DOHH2 (cell line): Measurements from ENCODE around the gene PPP3CA.

Experiments
- H3F3A ChIP-seq: fragments of 200-600 bp; sonication (generic), shearing (Covaris generic); 2 replicates; pipeline ENCODE4 v1.6.0; 2016; ENCODE audit warnings: antibody characterized with exemption, mild to moderate bottlenecking; ENCODE audit not compliant: control insufficient read depth, insufficient read depth
- H3K27ac ChIP-seq: fragments of 200-600 bp; sonication (generic); 2 replicates; pipeline ENCODE4 v1.5.1; 2014; ENCODE audit warnings: low read depth, mild to moderate bottlenecking, low read length, moderate library complexity
- H3K27me3 ChIP-seq: fragments of 200-600 bp; sonication (generic); 2 replicates; pipeline ENCODE4 v1.6.1; 2014; ENCODE audit warnings: mild to moderate bottlenecking, low read length, mixed read lengths; ENCODE audit not compliant: control insufficient read depth
- H3K36me3 ChIP-seq: fragments of 200-600 bp; sonication (generic); 2 replicates; pipeline ENCODE4 v1.6.1; 2014; ENCODE audit warnings: mild to moderate bottlenecking, low read length, moderate library complexity, mixed read lengths; ENCODE audit not compliant: control insufficient read depth
- H3K4me1 ChIP-seq: fragments of 200-600 bp; sonication (generic); 2 replicates; pipeline ENCODE4 v1.6.1; 2014; ENCODE audit warnings: mild to moderate bottlenecking, low read length, mixed read lengths; ENCODE audit not compliant: control insufficient read depth
- H3K4me2 ChIP-seq: fragments of 200-600 bp; sonication (generic); 2 replicates; pipeline ENCODE4 v1.6.0; 2014; ENCODE audit warnings: mild to moderate bottlenecking, low read length, moderate library complexity
- H3K4me3 ChIP-seq: fragments of 200-600 bp; sonication (generic); 2 replicates; pipeline ENCODE4 v1.5.1; 2014; ENCODE audit warnings: mild to moderate bottlenecking, low read length, mixed read lengths
- H3K79me2 ChIP-seq: fragments of 200-600 bp; sonication (generic); 2 replicates; pipeline ENCODE4 v1.6.1; 2014; ENCODE audit warnings: mild to moderate bottlenecking, low read length, mixed read lengths; ENCODE audit not compliant: control insufficient read depth
- H3K9me2 ChIP-seq: fragments of 200-600 bp; sonication (generic); replicated peaks from 2 replicates; pipeline ENCODE4 v1.6.1; 2014; ENCODE audit warnings: mild to moderate bottlenecking, low read length, mixed read lengths; ENCODE audit not compliant: control insufficient read depth
- H3K9me3 ChIP-seq: fragments of 200-600 bp; sonication (generic); 2 replicates; pipeline ENCODE4 v1.6.1; 2014; ENCODE audit warnings: antibody characterized with exemption, low read length, mixed read lengths; ENCODE audit not compliant: control insufficient read depth, insufficient read depth
- H4K20me1 ChIP-seq: fragments of 200-600 bp; sonication (generic); 2 replicates; pipeline ENCODE4 v1.6.0; 2014; ENCODE audit warnings: low read depth, mild to moderate bottlenecking, antibody characterized with exemption, low read length, moderate library complexity; ENCODE audit not compliant: control insufficient read depth, insufficient read depth
- CTCF ChIP-seq: fragments of 200-600 bp; sonication (generic); IDR thresholded peaks from one replicate; pipeline ENCODE4 v1.5.1; 2014; ENCODE audit warnings: antibody characterized with exemption, mild to moderate bottlenecking, low read depth, low read length; ENCODE audit not compliant: poor library complexity, severe bottlenecking
- EZH2phosphoT487 ChIP-seq: fragments of 200-600 bp; sonication (generic); IDR thresholded peaks from 2 replicates; pipeline ENCODE4 v1.6.1; 2017; ENCODE audit warnings: borderline replicate concordance, mild to moderate bottlenecking, antibody characterized with exemption, low read length, moderate library complexity, mixed read lengths

Gene PPP3CA

GRCh38 chr4:101262683-101263082, 84.6 kb downstream of the PPP3CA start:
- H3K79me2 ChIP-seq: peaks cover 40% of the 10 kb centered on the region
- H3K9me3 ChIP-seq: no peaks in the 10 kb centered on the region
- peaks cover 56% of the 10 kb centered on the region for H3K4me1 ChIP-seq
- no peak for TF ChIP-seq CTCF
- TF ChIP-seq EZH2phosphoT487: no peak
- no peaks in the 10 kb centered on the region for H3K9me2 ChIP-seq
- peak overlapping the region; percentile 56 for H3K4me3 ChIP-seq
- H3K27me3 ChIP-seq: no peaks in the 10 kb centered on the region
- H4K20me1 ChIP-seq: peaks cover 12% of the 10 kb centered on the region; the same call in 1 of the 2 replicates
- peak overlapping the region; percentile 63 for H3K4me2 ChIP-seq
- H3K36me3 ChIP-seq: no peaks in the 10 kb centered on the region
- 0 out of 2 replicates have a peak, but pooled peaks cover 3% of the 10 kb centered on the region for H3F3A ChIP-seq
- H3K27ac ChIP-seq: peak overlapping the region; percentile 11

DNA sequence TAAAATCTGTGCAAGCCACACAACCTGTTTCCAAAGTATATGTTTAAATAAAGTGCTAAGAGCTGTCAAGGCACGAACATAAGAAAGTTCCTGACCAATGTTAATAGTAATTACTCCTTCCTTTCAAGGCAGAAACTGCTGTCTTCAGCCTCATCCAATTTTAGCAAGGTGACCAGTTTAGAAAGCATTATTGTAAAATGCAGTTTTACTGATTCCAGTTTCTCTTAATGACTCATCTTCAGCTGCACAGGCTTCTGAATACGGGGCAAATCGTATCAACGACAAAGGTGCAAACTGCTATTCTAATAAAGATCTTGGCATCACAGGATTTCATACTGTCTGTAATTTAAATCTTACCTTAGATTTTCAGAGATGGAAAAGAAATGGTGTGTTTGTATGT, 87.5 kb downstream of the PPP3CA start:
- no peaks in the 10 kb centered on the region for H3K9me2 ChIP-seq
- peaks cover 33% of the 10 kb centered on the region for H3K79me2 ChIP-seq
- H3K27me3 ChIP-seq: no peaks in the 10 kb centered on the region
- no peaks in the 10 kb centered on the region for H3K9me3 ChIP-seq
- H3F3A ChIP-seq: 0 out of 2 replicates have a peak, but pooled peaks cover 3% of the 10 kb centered on the region
- no peak overlapping the region for H3K4me3 ChIP-seq
- TF ChIP-seq EZH2phosphoT487: no peak
- TF ChIP-seq CTCF: no peak
- peaks cover 9% of the 10 kb centered on the region; the same call in 1 of the 2 replicates for H4K20me1 ChIP-seq
- H3K4me2 ChIP-seq: no peak overlapping the region
- H3K27ac ChIP-seq: no peak overlapping the region
- peaks cover 38% of the 10 kb centered on the region for H3K4me1 ChIP-seq
- no peaks in the 10 kb centered on the region for H3K36me3 ChIP-seq

- Histone ChIP-seq H3K27me3 (no peaks in the 10 kb centered on the region), H3K79me2 (peaks cover 25% of the 10 kb centered on the region), H3K9me2 (no peaks in the 10 kb centered on the region), H3K4me1 (peaks cover 28% of the 10 kb centered on the region), H3K9me3 (no peaks in the 10 kb centered on the region), H3K27ac (no peak overlapping the region), H3K4me3 (no peak overlapping the region), H3K4me2 (no peak overlapping the region), H3K36me3 (no peaks in the 10 kb centered on the region), H4K20me1 (peaks cover 9% of the 10 kb centered on the region; the same call in 1 of the 2 replicates), H3F3A (0 out of 2 replicates have a peak, but pooled peaks cover 3% of the 10 kb centered on the region)
- TF ChIP-seq EZH2phosphoT487 (no peak), CTCF (no peak)
These were observed 88.4 kb downstream of the PPP3CA start for GRCh38 chr4:101258883-101259282.
